ENCODE data around the gene SNRNP35. TPM values are rescaled to one million over a fixed set of nuclear protein-coding genes. Genes with fewer than 3 reads are reported as not detected.

SNRNP35 gene
- total and polyA plus RNA-seq, 4 donors: 9.0 to 13.3 (median 11.1) TPM

DNA sequence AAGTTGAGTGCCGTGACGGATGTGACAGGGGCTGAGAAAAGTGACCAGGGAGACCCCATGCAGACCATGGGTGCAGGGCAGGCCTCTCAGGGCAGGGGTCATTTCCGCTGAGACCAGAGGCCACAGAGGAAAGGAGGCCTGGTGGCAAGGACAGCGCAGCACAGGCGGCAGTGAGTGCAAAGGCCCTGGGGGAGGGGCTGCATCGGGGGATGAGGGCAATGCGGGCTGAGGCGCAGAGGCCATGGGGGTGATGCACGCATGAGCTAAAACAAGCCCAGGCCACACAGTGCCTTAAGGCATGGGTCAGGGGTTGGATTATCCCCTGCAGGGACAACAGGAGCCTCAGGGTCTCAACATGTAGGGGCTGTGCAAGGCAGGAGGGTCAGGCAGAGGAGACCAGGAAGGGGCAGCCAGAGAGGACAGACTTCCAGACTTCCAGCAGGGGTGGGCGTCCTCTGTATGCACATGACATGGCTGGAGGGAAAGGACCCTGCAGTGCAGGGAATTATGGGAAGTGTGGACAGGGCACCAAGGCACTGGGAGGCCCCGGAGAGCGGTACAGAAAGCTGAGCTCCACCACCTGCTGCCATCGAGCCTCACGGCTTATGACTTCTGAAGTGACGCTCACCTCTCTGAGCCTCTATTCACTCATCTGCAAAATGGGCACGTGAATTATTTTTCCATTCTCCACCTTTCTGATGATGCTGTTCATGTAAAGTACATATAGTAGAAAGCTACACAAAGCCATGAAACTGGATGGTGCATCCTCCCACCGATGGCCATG is 48.3 kb downstream of the SNRNP35 start:
- no peaks in the 10 kb centered on the region for H3K9me3 ChIP-seq (ENCODE audit: control insufficient read depth in 4 of 4, low read length in 3 of 4)
- H3K36me3 ChIP-seq (ENCODE audit: control insufficient read depth in 4 of 4, insufficient read depth in 3 of 4, low read depth in 1 of 4, low read length in 3 of 4): no peaks in the 10 kb centered on the region
- H3K4me1 ChIP-seq (ENCODE audit: control insufficient read depth in 4 of 4, insufficient read depth in 4 of 4, low read length in 3 of 4): peaks cover 0 to 3% (median 0%) of the 10 kb centered on the region in 4 donors
- 96% methylated on average over 17 of the region's 17 CpGs for WGBS
- TF ChIP-seq JUND (IDR thresholded peaks at IDR 0.05): no peak
- TF ChIP-seq HNF4A (conservative IDR thresholded peaks at IDR 0.05): no peak
- no peak for TF ChIP-seq RXRA (IDR thresholded peaks at IDR 0.05)
- no peak for TF ChIP-seq FOXA1 (IDR thresholded peaks at IDR 0.05)
- no peaks in the 10 kb centered on the region for H3K27me3 ChIP-seq (ENCODE audit: control insufficient read depth in 4 of 4, insufficient read depth in 4 of 4, low read length in 3 of 4)
- no peak overlapping the region for H3K9ac ChIP-seq (ENCODE audit: low read depth in 1 of 2, low read length in 2 of 2)
- H3K27ac ChIP-seq (ENCODE audit: low read depth in 1 of 2, low read length in 2 of 2): no peak overlapping the region
- DNase-seq (ENCODE audit: low spot score): no peak
- no peak overlapping the region for H3K4me3 ChIP-seq (ENCODE audit: low read depth in 1 of 3, low read length in 3 of 3)

DNA sequence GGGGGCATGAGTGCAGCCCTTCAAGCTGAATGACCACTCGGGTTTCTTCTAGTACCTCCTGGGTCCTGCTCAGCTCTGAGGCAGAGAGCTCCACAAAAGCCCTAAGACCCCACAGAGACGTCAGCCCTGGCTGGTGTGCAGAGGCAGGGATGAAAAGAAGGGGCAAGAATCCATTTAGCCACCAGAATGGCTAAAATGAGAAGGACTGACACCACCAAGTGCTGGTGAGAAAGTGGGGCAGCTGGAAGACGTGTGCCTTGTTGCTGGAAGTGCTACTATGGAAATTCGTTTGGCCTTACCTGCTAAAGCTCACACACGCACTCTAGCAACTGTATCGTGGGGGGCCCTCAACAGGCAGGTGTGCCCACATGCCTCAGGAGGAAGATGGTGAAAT is 48.9 kb downstream of the SNRNP35 start:
- Histone ChIP-seq H3K27me3 (ENCODE audit: control insufficient read depth in 4 of 4, insufficient read depth in 4 of 4, low read length in 3 of 4) (no peaks in the 10 kb centered on the region), H3K9ac (ENCODE audit: low read depth in 1 of 2, low read length in 2 of 2) (no peak overlapping the region), H3K4me1 (ENCODE audit: control insufficient read depth in 4 of 4, insufficient read depth in 4 of 4, low read length in 3 of 4) (peaks cover 0 to 3% (median 0%) of the 10 kb centered on the region in 4 donors), H3K9me3 (ENCODE audit: control insufficient read depth in 4 of 4, low read length in 3 of 4) (no peaks in the 10 kb centered on the region), H3K4me3 (ENCODE audit: low read depth in 1 of 3, low read length in 3 of 3) (no peak overlapping the region), H3K27ac (ENCODE audit: low read depth in 1 of 2, low read length in 2 of 2) (no peak overlapping the region), H3K36me3 (ENCODE audit: control insufficient read depth in 4 of 4, insufficient read depth in 3 of 4, low read depth in 1 of 4, low read length in 3 of 4) (no peaks in the 10 kb centered on the region)
- 94% methylated on average over 6 of the region's 6 CpGs for WGBS
- DNase-seq (ENCODE audit: low spot score): no peak
- no peak for TF ChIP-seq JUND (IDR thresholded peaks at IDR 0.05)
- TF ChIP-seq, protein P1, sequence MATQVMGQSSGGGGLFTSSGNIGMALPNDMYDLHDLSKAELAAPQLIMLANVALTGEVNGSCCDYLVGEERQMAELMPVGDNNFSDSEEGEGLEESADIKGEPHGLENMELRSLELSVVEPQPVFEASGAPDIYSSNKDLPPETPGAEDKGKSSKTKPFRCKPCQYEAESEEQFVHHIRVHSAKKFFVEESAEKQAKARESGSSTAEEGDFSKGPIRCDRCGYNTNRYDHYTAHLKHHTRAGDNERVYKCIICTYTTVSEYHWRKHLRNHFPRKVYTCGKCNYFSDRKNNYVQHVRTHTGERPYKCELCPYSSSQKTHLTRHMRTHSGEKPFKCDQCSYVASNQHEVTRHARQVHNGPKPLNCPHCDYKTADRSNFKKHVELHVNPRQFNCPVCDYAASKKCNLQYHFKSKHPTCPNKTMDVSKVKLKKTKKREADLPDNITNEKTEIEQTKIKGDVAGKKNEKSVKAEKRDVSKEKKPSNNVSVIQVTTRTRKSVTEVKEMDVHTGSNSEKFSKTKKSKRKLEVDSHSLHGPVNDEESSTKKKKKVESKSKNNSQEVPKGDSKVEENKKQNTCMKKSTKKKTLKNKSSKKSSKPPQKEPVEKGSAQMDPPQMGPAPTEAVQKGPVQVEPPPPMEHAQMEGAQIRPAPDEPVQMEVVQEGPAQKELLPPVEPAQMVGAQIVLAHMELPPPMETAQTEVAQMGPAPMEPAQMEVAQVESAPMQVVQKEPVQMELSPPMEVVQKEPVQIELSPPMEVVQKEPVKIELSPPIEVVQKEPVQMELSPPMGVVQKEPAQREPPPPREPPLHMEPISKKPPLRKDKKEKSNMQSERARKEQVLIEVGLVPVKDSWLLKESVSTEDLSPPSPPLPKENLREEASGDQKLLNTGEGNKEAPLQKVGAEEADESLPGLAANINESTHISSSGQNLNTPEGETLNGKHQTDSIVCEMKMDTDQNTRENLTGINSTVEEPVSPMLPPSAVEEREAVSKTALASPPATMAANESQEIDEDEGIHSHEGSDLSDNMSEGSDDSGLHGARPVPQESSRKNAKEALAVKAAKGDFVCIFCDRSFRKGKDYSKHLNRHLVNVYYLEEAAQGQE (IDR thresholded peaks at IDR 0.05): no peak

DNA sequence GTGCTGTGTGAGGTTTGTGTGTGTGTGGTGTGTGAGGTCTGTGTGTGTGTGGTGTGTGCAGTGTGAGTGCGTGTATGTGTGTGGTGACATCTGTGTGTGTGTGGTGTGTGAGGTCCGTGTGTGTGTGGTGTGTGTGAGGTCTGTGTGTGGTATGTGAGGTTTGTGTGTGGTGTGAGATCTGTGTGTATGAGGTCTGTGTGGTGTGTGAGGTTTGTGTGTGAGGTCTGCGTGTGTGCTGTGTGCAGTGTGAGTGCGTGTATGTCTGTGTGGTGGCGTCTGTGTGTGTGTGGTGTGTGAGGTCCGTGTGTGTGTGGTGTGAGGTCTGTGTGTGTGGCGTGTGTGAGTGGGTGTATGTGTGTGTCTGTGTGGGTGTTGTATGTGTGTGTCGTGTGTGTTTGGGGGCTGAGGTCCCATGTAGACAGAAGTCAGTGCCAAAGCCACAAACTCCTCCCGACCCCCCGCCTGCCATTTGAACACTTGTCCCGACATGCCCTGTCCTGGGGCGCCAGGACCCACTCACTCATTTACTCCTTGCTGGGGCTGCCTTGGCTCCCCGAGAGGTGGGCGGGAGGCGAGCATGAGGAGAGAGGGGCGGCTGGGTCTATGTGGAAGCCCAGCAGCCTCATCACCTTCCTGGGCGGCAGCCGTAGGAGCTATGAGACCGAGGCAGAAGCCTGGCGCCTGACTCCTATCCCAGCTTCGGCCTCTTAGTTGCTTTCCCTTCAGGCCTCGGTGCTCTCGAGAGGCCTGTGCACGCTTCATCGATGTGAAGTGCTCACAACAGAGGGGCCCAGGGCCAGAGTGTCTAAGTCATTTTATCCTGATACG is 55.1 kb downstream of the SNRNP35 start:
- Histone ChIP-seq H3K9me3 (ENCODE audit: control insufficient read depth in 4 of 4, low read length in 3 of 4) (no peaks in the 10 kb centered on the region), H3K27ac (ENCODE audit: low read depth in 1 of 2, low read length in 2 of 2) (no peak overlapping the region), H3K4me1 (ENCODE audit: control insufficient read depth in 4 of 4, insufficient read depth in 4 of 4, low read length in 3 of 4) (peaks cover 0 to 3% (median 0%) of the 10 kb centered on the region in 4 donors), H3K4me3 (ENCODE audit: low read depth in 1 of 3, low read length in 3 of 3) (no peak overlapping the region), H3K36me3 (ENCODE audit: control insufficient read depth in 4 of 4, insufficient read depth in 3 of 4, low read depth in 1 of 4, low read length in 3 of 4) (peaks cover 2 to 15% (median 7%) of the 10 kb centered on the region in 4 donors), H3K9ac (ENCODE audit: low read depth in 1 of 2, low read length in 2 of 2) (no peak overlapping the region), H3K27me3 (ENCODE audit: control insufficient read depth in 4 of 4, insufficient read depth in 4 of 4, low read length in 3 of 4) (no peaks in the 10 kb centered on the region)
- 95% methylated on average over 26 of the region's 26 CpGs for WGBS
- TF ChIP-seq EGR1 (IDR thresholded peaks at IDR 0.05; ENCODE audit: low read depth in 2 of 2) (no peak), FOXA1 (IDR thresholded peaks at IDR 0.05) (no peak), FOXA2 (IDR thresholded peaks at IDR 0.05) (no peak)
- DNase-seq (ENCODE audit: low spot score): no peak
